GM21447 (cell line): ENCODE results near the gene UBR2.

ENCODE experiments used
- ATAC-seq: cut with Tn5 transposase; IDR thresholded peaks from one replicate; pipeline ENCODE4 v1.9.1; 2021; ENCODE audit not compliant: unreplicated experiment

The UBR2 gene

GRCh38 chr6:42563697-42564505 lies at the start of gene UBR2:
UBR2 (plus strand) TSS chr6:42564029; CDS start chr6:42564320, 291 bp downstream.
- ATAC-seq = peak; percentile 92

DNA sequence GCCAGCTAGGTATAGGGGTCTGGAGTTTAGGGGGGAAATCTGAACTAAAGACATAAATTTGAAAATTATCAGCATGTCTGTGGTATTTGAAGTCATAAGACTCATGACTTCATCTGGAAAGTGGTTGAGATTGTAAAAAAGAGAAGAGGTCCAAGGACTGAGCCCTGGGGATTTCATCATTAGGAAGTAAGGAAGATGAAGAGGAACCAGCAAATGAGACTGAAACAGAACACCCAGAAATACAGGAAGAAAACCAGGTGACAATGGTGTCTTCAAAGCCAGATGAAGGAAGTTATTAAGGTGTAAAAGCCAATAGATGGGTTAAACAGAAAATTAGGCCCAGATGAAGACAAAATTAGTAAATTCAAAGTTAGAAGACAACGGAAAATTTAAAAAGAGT lies 49.1 kb upstream of the UBR2 start:
- ATAC-seq = no peak

- no peak for ATAC-seq
Measured at GRCh38 chr6:42519779-42520178, 44.0 kb upstream of the UBR2 start.

- peak; percentile 78 for ATAC-seq
Measured at GRCh38 chr6:42520786-42521607, 42.8 kb upstream of the UBR2 start.

GRCh38 chr6:42522036-42522435 lies 41.8 kb upstream of the UBR2 start:
- ATAC-seq = no peak

GRCh38 chr6:42522942-42523814 lies 40.7 kb upstream of the UBR2 start:
- no peak for ATAC-seq

GRCh38 chr6:42525206-42525605 lies 38.6 kb upstream of the UBR2 start:
- ATAC-seq = no peak

DNA sequence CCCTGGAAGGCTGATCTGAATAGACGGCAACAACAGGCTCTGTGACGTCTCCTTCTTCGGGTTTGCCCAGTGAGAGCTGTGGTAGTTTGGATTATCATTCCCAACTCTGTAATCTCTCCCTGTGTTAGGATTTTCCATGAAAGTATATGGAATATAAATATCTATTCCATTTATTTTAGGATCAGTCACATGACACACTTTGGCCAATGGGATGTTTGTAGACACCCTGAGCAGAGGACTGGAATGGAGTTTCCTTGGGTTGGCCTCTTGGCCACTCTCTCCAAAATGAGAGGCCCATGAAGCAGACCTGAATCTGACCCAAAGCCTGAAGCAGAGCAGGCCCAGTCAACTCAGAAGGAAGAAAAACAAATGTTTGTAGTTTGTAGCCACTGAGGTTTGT lies 37.2 kb upstream of the UBR2 start:
- no peak for ATAC-seq

- no peak for ATAC-seq
Measured at GRCh38 chr6:42527204-42527603, 36.6 kb upstream of the UBR2 start.

DNA sequence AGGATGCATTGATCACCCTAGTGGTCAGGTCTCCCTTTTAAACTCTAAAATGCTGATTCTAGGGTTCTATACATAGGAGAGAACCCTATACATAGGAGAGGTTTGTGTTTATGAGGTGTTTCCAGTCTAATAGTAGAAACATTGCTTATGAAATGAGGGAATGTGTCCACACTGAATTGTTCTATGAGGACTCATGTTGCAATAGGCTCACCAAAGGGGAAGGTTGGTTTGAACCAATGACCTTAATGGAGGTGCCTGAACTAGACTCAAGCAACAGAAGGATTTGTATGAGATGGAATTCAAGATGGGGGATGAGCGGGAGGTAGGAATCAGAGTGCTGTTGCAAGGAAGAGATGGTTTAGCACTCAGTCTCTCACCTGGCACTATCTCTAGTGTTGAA lies 33.5 kb upstream of the UBR2 start:
- ATAC-seq = no peak

GRCh38 chr6:42530751-42531150 lies 33.1 kb upstream of the UBR2 start:
- ATAC-seq = no peak

DNA sequence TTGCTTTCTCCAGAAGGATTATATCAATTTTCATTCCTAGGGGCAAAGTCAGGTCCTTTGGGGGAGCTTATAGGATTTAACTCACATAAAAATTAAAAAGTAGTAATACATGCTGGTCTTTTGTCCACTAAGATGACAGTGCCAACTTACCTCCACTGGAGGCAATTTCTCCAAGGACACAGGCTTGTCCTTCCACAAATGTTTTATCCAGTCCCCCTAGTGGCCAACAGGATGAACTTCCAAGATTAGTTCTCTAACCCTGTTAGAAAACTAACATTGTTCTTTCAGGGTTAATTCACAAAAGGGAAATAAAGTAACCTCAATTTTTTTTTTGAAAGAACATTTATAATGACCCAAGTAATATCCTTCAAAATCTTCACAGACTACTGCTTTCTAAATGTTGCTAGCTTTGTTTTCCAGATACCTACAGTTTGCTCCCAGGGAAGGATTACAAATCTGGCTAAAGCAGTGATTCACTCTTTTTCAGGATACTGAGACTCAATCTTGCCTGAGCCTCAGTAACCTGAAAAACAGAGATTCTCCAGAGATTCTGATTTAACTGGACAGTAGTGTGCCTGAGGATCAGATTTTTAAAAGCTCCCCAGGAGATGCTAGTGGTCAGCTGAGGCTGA lies 31.7 kb upstream of the UBR2 start:
- no peak for ATAC-seq

DNA sequence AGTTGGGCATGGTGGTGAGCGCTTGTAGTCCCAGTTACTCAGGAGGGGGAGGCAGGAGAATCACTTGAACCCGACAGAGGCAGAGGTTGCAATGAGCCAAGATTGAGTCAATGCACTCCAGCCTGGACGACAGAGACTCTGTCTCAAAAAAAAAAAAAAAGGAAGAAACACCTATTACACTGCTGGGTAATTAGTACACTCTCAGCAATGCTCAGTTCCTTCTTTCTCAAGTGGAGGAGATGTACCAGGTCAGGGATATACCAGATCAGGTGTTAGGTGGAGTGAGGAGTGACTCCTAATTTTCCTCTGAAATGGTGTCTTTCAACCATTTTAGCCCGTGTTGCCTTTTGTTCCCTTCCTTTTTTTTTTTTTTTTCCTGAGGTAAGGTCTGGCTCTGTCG lies 30.0 kb upstream of the UBR2 start:
- ATAC-seq = no peak

DNA sequence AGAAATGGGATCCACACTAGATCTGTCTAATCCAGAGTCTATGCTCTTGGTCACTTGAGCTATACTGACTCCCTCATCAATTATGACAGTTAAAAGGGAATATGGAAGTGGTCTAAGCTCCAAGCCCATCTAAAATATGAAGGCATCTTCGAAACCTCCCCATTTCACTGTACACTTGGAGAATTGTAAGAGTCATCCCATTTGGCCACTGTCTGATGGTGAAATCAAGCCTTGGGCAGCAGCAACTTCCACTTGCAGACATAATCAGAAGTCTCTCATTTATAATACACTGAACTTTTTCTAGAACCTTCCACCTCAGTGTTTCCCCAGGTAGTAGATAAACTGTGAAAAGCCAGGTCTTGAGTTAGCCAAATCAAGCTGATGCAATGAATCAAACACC lies 26.3 kb upstream of the UBR2 start:
- no peak for ATAC-seq

GRCh38 chr6:42539135-42539534 lies 24.7 kb upstream of the UBR2 start:
- no peak for ATAC-seq

DNA sequence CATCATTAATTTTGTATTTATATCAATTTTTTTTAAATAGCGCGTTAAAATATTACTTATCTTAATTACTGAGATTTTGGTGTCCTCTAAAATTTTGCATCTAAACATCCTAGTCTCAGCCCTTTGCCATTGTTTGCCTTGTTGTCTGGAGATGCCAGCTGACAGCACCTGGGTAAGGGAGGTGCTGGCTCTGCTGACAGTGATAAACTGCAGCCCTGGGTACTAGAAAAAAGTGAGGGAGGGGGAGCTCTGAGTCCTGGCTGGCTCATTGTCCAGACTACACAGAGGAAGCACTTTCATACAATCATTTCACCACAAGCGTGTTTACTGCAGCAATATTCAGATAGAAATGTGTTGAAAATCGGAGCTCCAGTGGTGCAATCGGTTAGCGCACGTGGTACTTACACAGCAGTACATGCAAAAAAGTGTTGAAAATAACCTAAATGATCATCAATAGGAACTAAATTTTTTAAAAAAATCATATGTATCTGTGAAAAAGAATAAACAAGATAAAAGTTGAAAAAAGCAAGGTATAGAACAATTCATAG lies 18.5 kb upstream of the UBR2 start:
- ATAC-seq = no peak

DNA sequence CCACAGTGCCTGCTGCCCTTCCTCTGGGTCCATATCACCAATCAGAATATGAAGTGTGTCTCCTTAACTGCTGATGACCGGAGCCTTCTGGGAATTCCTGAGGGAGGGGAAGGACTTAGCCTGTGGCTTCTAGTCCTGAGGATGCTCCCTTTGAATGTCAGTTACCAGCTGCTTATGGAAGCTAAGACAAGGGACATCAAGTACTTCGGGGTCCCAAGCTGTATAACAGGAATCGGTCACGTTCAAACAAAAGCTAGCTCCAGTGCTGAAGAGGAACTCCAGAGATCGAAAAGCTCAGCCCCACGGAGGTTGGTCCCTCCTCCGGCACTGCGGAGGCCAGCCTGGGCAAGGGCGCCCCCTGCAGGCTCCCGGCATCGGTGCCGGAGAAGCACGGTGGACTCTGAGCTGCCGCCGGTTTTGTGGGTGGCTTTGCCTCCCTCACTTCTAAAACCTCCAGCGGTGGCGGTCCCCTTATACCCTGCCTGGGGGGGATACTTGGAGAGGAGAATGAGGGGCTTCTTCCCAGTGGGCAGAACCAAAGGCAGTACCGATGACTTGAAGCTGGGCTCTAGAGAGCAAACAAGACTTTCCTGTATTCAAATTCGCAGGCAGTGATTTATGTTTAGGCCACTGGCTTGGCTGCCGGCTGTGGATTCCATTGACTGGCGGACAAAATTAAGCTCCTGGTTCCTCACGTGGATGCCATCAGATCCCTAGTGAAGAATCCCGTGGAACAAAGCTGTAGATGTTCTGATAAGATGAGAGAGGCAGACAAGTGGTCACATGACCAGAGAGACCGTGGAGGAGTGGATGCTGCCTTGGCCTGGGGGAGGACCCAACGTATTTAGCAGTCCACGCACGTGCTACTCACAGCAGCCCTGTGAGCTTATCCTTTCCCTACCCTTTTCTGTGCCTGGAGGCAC lies 16.2 kb upstream of the UBR2 start:
- peak; percentile 85 for ATAC-seq

DNA sequence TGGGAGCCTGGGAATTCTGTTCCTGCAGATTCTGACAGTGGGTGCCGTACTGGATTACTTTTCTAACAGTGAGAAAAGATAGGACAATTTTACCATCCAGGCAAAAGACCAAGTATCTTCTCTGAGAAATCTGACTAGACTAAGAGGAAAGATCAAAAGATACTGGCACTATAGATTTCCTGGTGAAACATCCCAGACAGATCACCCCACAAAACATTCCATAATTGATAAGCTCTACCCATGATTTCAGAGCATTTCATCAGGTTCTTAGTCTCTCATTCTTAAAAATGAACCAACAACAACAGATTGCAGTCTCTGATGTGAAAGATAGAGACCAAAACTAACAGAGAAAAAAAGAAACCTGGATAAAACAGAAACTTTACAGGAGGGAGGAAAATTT lies 13.6 kb upstream of the UBR2 start:
- no peak for ATAC-seq

GRCh38 chr6:42551217-42551616 lies 12.6 kb upstream of the UBR2 start:
- ATAC-seq = no peak
